Camera-type eye (tissue), 1 donor: ENCODE results near the gene CDADC1. TPM values are rescaled to one million over a fixed set of nuclear protein-coding genes. Genes with fewer than 3 reads are reported as not detected.

Experiments
- total RNA-seq: library from RNA; depleted of rRNA; stranded (reverse); fragments of >200 nt; gene quantifications from one replicate; pipeline ENCODE4 v1.2.3, GENCODE V29; 2014

The CDADC1 gene
- 10.6 TPM for total RNA-seq

DNA sequence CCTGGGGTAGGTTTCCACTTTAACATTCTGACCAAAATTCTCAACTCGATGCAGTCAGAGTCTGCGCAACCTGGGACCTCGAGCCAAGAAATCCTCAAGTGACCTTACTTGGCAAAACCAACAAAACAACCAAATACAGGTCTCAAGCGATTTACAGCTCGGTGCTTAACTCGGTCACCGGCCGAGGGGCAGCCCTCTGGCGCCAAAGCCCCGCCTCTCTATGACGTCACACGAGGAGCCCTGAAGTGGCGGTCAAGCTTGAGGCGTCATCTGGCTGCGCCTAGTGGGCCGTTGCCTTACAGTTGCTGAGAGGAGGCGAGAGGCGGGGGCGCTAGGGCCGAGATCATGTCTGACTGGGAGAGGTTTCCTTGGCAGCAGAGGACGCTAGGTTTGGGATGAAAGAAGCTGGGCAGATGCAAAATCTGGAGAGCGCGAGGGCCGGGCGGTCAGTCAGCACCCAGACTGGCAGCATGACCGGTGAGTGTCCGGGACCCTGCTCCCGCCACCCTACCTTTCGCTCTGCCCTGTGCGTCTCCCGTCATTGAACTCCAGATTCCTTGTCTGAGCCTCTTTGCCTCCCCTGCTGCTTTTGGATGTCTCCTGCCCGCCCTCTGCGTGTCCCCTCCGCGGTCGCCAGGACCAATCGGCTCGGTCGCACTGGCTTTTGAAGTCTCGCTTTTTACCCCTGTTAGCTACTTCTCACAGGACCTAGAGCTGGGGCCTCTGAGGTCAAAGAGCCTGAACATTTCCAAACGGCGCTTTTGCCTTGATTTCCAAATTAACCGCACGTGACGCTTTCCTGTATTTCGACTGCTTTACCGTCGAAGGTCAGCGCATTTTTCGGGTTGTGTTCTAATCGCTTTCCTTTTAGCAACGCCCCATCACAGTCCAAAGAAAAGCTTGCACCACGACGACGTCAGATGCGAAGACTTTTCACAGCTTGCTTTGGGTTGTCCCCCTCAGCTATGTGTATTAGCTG lies at the start of gene CDADC1:
Gene CDADC1 (plus strand): TSS at position 283 of the 979 bp plus-strand sequence. CDS start 113 bp downstream, at position 396.

GRCh38 chr13:49220036-49220855 lies 27.5 kb upstream of the CDADC1 start, which contains the start of gene MLNR:
MLNR (plus strand) TSS chr13:49220338; CDS start chr13:49220338, 0 bp downstream.

Other genes starting within 250 kb of the CDADC1 start
- gene MLNR, start 27.6 kb upstream of the CDADC1 start, total RNA-seq, result 0.60 TPM
- 27.4 TPM for gene CAB39L, start 196.1 kb downstream of the CDADC1 start, total RNA-seq
- 30.3 TPM for gene SETDB2, start 196.3 kb downstream of the CDADC1 start, total RNA-seq
- gene PHF11, start 248.0 kb downstream of the CDADC1 start, total RNA-seq, result 23.4 TPM